Measurements from ENCODE around the gene KLHL26. TPM values are rescaled to one million over a fixed set of nuclear protein-coding genes. Genes with fewer than 3 reads are reported as not detected.

KLHL26 gene
- total and polyA plus RNA-seq, 2 of the 4 experiments (the other 2 are of a cell fraction): 2.2 to 4.7 TPM

GRCh38 chr19:18668252-18668631 lies 31.4 kb downstream of the KLHL26 start:
- ATAC-seq (ENCODE audit: low read depth): no peak
- no peak overlapping the region for H2BK15ac ChIP-seq (ENCODE audit: low read depth, low read length)
- DNase-seq: no peak
- no peak overlapping the region for H2BK20ac ChIP-seq (ENCODE audit: low read depth, low read length)
- no peak overlapping the region for H3K14ac ChIP-seq (replicated peaks; ENCODE audit: low read depth, low read length)
- H4K8ac ChIP-seq (ENCODE audit: low read depth in 2 of 2, low read length in 2 of 2): no peak overlapping the region
- no peak overlapping the region for H2AK5ac ChIP-seq (ENCODE audit: low read depth, low read length)
- peaks cover 5% of the 10 kb centered on the region; the same call in 1 of the 2 replicates for H4K20me1 ChIP-seq (ENCODE audit: insufficient read depth, low read length)
- H3K9me1 ChIP-seq (ENCODE audit: insufficient read depth, low read length): peaks cover 3% of the 10 kb centered on the region; the same call in 1 of the 2 replicates
- H3K4me3 ChIP-seq (ENCODE audit: insufficient read depth, low read depth, low read length): no peak overlapping the region
- peaks cover 5 to 12% of the 10 kb centered on the region in 2 experiments; a peak in 2 of 4 replicates for H3K79me1 ChIP-seq (ENCODE audit: low read depth in 1 of 2, low read length in 2 of 2)
- H4K91ac ChIP-seq (ENCODE audit: insufficient read depth, low read depth, low read length): no peak overlapping the region
- no peak overlapping the region for H2BK5ac ChIP-seq (ENCODE audit: low read depth, low read length, poor library complexity, severe bottlenecking)
- in situ Hi-C loops (cut with MboI; ENCODE audit: low sequenced_read_pairs) (no loop called here), intact Hi-C loops (cut with micrococcal nuclease) (no loop called here), dilution Hi-C loops (cut with HindIII; ENCODE audit: low sequenced_read_pairs, unreplicated experiment) (no loop called here)
- H2BK120ac ChIP-seq (ENCODE audit: low read depth, low read length): no peak overlapping the region
- no peaks in the 10 kb centered on the region for H3K27me3 ChIP-seq (ENCODE audit: control insufficient read depth, insufficient read depth, low read length)
- H3K36me3 ChIP-seq (ENCODE audit: control insufficient read depth, insufficient read depth, low read length): peaks cover 26% of the 10 kb centered on the region
- H3K18ac ChIP-seq (ENCODE audit: low read depth, low read length): no peak overlapping the region
- H3K9me3 ChIP-seq (ENCODE audit: control insufficient read depth, insufficient read depth, low read length): no peaks in the 10 kb centered on the region
- H3K4me1 ChIP-seq (ENCODE audit: control insufficient read depth, insufficient read depth, low read length): peaks cover 14% of the 10 kb centered on the region
- H3K9ac ChIP-seq (ENCODE audit: low read depth, low read length): no peak overlapping the region
- no peak overlapping the region for H4K5ac ChIP-seq (ENCODE audit: low read depth, low read length)
- no peak overlapping the region for H3K4ac ChIP-seq (ENCODE audit: low read depth, low read length)
- H3K4me2 ChIP-seq (ENCODE audit: low read depth, low read length): no peak overlapping the region
- no peak overlapping the region for H3K56ac ChIP-seq (ENCODE audit: extremely low read depth, insufficient read depth, low read length)
- TF ChIP-seq CHD1 (IDR thresholded peaks at IDR 0.05; ENCODE audit: low read depth, low read length): no peak
- no peak for TF ChIP-seq MAFK (IDR thresholded peaks at IDR 0.05; ENCODE audit: low read depth, low read length)
- no peak for TF ChIP-seq RFX5 (IDR thresholded peaks at IDR 0.05; ENCODE audit: low read depth, low read length)
- TF ChIP-seq FOS (IDR thresholded peaks at IDR 0.05; ENCODE audit: low read depth, low read length): no peak
- no peak for TF ChIP-seq CTCF (conservative IDR thresholded peaks at IDR 0.05; ENCODE audit: low read depth, low read length)
- no peak for TF ChIP-seq MXI1 (IDR thresholded peaks at IDR 0.05; ENCODE audit: borderline replicate concordance, low read depth, low read length)
- no peak for TF ChIP-seq RCOR1 (IDR thresholded peaks at IDR 0.05; ENCODE audit: insufficient replicate concordance, low read length)
- no peak for TF ChIP-seq POLR2A (IDR thresholded peaks at IDR 0.05; ENCODE audit: low read depth, low read length)
- TF ChIP-seq MAZ (IDR thresholded peaks at IDR 0.05; ENCODE audit: borderline replicate concordance, low read depth, low read length): no peak
- TF ChIP-seq ELK1 (IDR thresholded peaks at IDR 0.05; ENCODE audit: borderline replicate concordance, low read depth, low read length): no peak
- TF ChIP-seq BHLHE40 (IDR thresholded peaks at IDR 0.05; ENCODE audit: low read depth, low read length): no peak
- H3K27ac ChIP-seq (ENCODE audit: insufficient read depth, low read length): no peak overlapping the region
- no peak overlapping the region for H3K23ac ChIP-seq (ENCODE audit: low read depth, low read length)
- H2AK9ac ChIP-seq (replicated peaks; ENCODE audit: low read depth, low read length, poor library complexity): no peak overlapping the region
- no TSS peak for BruUV-seq (replicated peaks)
- CTCF ChIA-PET: no interaction called here
- no peak overlapping the region for H2AFZ ChIP-seq (replicated peaks; ENCODE audit: low read length, poor library complexity)
- 98% methylated on average over 37 of the region's 38 CpGs; no CpG with 5 or more reads in 1 of the 2 experiments for WGBS, 2 experiments (ENCODE audit: extremely low coverage in 2 of 2, insufficient read length in 1 of 2)
- POLR2A ChIA-PET (ENCODE audit: unreplicated experiment): no interaction called here

Measured in IMR-90 (cell line).